Loucy (cell line): ENCODE results near the gene SLC25A41.

Experiments used
- H2AFZ ChIP-seq: fragments of 200-600 bp; sonication (generic); 2 replicates; pipeline ENCODE4 v1.6.0; 2016; ENCODE audit warnings: antibody characterized with exemption, mild to moderate bottlenecking, low read length, moderate library complexity
- H3F3A ChIP-seq: fragments of 200-600 bp; 2 replicates; pipeline ENCODE4 v1.6.0; 2016; ENCODE audit warnings: antibody characterized with exemption, low read depth, mild to moderate bottlenecking
- H3K27me3 ChIP-seq: fragments of 200-600 bp; sonication (generic); 2 replicates; pipeline ENCODE4 v1.6.1; 2014; ENCODE audit warnings: low read length, mild to moderate bottlenecking; ENCODE audit not compliant: insufficient read depth, poor library complexity, severe bottlenecking
- H3K36me3 ChIP-seq: fragments of 200-600 bp; sonication (generic); 2 replicates; pipeline ENCODE4 v1.6.1; 2016; ENCODE audit warnings: low read length; ENCODE audit not compliant: insufficient read depth
- H3K4me1 ChIP-seq: fragments of 200-600 bp; sonication (generic); 2 replicates; pipeline ENCODE4 v1.5.1; 2014; ENCODE audit warnings: low read length, mild to moderate bottlenecking; ENCODE audit not compliant: insufficient read depth, poor library complexity, severe bottlenecking
- H3K4me2 ChIP-seq: fragments of 200-600 bp; sonication (generic); 2 replicates; pipeline ENCODE4 v1.6.0; 2014; ENCODE audit warnings: antibody characterized with exemption, low read length, low read depth, mild to moderate bottlenecking; ENCODE audit not compliant: poor library complexity, severe bottlenecking
- H3K4me3 ChIP-seq: fragments of 200-600 bp; sonication (generic); 2 replicates; pipeline ENCODE4 v1.5.1; 2014; ENCODE audit warnings: low read length, mild to moderate bottlenecking, mixed read lengths; ENCODE audit not compliant: poor library complexity, severe bottlenecking
- H3K79me2 ChIP-seq: fragments of 200-600 bp; sonication (generic); 2 replicates; pipeline ENCODE4 v1.6.1; 2014; ENCODE audit warnings: low read length; ENCODE audit not compliant: insufficient read depth
- H3K9ac ChIP-seq: fragments of 200-600 bp; sonication (generic); 2 replicates; pipeline ENCODE4 v1.6.0; 2014; ENCODE audit warnings: mild to moderate bottlenecking, low read depth, low read length, moderate library complexity; ENCODE audit not compliant: poor library complexity, severe bottlenecking
- H3K9me2 ChIP-seq: fragments of 200-600 bp; sonication (generic); replicated peaks from 2 replicates; pipeline ENCODE4 v1.6.1; 2016; ENCODE audit warnings: low read depth, low read length, mixed read lengths
- H3K9me3 ChIP-seq: fragments of 200-600 bp; sonication (generic); 2 replicates; pipeline ENCODE4 v1.6.1; 2014; ENCODE audit warnings: mild to moderate bottlenecking, antibody characterized with exemption, low read length, low read depth; ENCODE audit not compliant: insufficient read depth
- H4K20me1 ChIP-seq: fragments of 200-600 bp; sonication (generic); 2 replicates; pipeline ENCODE4 v1.6.0; 2014; ENCODE audit warnings: antibody characterized with exemption, low read length, mild to moderate bottlenecking; ENCODE audit not compliant: insufficient read depth, poor library complexity, severe bottlenecking
- CTCF ChIP-seq: fragments of 200-600 bp; sonication (generic); conservative IDR thresholded peaks from 2 replicates; pipeline ENCODE4 v1.5.1; 2014; ENCODE audit warnings: mild to moderate bottlenecking, antibody characterized with exemption, low read length
- EZH2phosphoT487 ChIP-seq: fragments of 200-600 bp; IDR thresholded peaks from 2 replicates; pipeline ENCODE4 v1.6.1; 2018; ENCODE audit warnings: antibody characterized with exemption, mild to moderate bottlenecking, moderate library complexity, borderline replicate concordance

Gene SLC25A41

GRCh38 chr19:6475321-6476108 is 42.0 kb upstream of the SLC25A41 start:
- Histone ChIP-seq H3F3A (no peaks in the 10 kb centered on the region), H2AFZ (no peak overlapping the region), H3K9me3 (no peaks in the 10 kb centered on the region), H4K20me1 (no peaks in the 10 kb centered on the region), H3K36me3 (no peaks in the 10 kb centered on the region), H3K79me2 (peaks cover 12% of the 10 kb centered on the region; the same call in 1 of the 2 replicates), H3K9ac (no peak overlapping the region), H3K4me2 (no peak overlapping the region), H3K27me3 (no peaks in the 10 kb centered on the region), H3K9me2 (no peaks in the 10 kb centered on the region), H3K4me3 (no peak overlapping the region), H3K4me1 (no peaks in the 10 kb centered on the region)
- TF ChIP-seq CTCF, result no peak

GRCh38 chr19:6473647-6474046 is 40.1 kb upstream of the SLC25A41 start:
- Histone ChIP-seq H3K4me1 (no peaks in the 10 kb centered on the region), H3K9ac (no peak overlapping the region), H3K36me3 (no peaks in the 10 kb centered on the region), H3K4me3 (no peak overlapping the region), H3K79me2 (no peaks in the 10 kb centered on the region), H4K20me1 (no peaks in the 10 kb centered on the region), H3F3A (no peaks in the 10 kb centered on the region), H2AFZ (no peak overlapping the region), H3K9me3 (no peaks in the 10 kb centered on the region), H3K9me2 (no peaks in the 10 kb centered on the region), H3K27me3 (no peaks in the 10 kb centered on the region), H3K4me2 (no peak overlapping the region)
- TF ChIP-seq EZH2phosphoT487 (no peak), CTCF (no peak)

GRCh38 chr19:6472713-6473112 is 39.1 kb upstream of the SLC25A41 start:
- Histone ChIP-seq H3K79me2 (no peaks in the 10 kb centered on the region), H3K9me2 (no peaks in the 10 kb centered on the region), H3K27me3 (no peaks in the 10 kb centered on the region), H3K9me3 (no peaks in the 10 kb centered on the region), H4K20me1 (no peaks in the 10 kb centered on the region), H3K4me1 (no peaks in the 10 kb centered on the region), H3K36me3 (no peaks in the 10 kb centered on the region), H3F3A (no peaks in the 10 kb centered on the region), H3K4me2 (no peak overlapping the region), H3K9ac (no peak overlapping the region), H3K4me3 (no peak overlapping the region), H2AFZ (no peak overlapping the region)
- TF ChIP-seq EZH2phosphoT487 (no peak), CTCF (no peak)
